Endothelial cell of hepatic sinusoid (primary cell): ENCODE results near the gene CCDC171.
"Not testable (repeated sequence)": the region's sequence is repeated elsewhere in the genome, so short reads cannot be mapped to it uniquely, and the experiment has no call there.

Source experiments
- in situ Hi-C: cut with HindIII; loops from 2 replicates; pipeline ENCODE4 v1.10.0; 2017; ENCODE audit warnings: low sequenced_read_pairs

Gene CCDC171

GRCh38 chr9:15746905-15747304 lies 194.1 kb downstream of the CCDC171 start:
- in situ Hi-C loops = no loop called here

- in situ Hi-C loops = no loop called here
Measured at GRCh38 chr9:15755660-15756059, 202.8 kb downstream of the CCDC171 start.

- in situ Hi-C loops = no loop called here
Measured at GRCh38 chr9:15761551-15761950, 208.7 kb downstream of the CCDC171 start.

GRCh38 chr9:15763371-15763770 lies 210.5 kb downstream of the CCDC171 start:
- in situ Hi-C loops = no loop called here

GRCh38 chr9:15764131-15764530 lies 211.3 kb downstream of the CCDC171 start:
- in situ Hi-C loops = no loop called here

- in situ Hi-C loops = no loop called here
Measured at GRCh38 chr9:15769547-15769946, 216.7 kb downstream of the CCDC171 start.

- in situ Hi-C loops = no loop called here
Measured at GRCh38 chr9:15778861-15779260, 226.0 kb downstream of the CCDC171 start.

GRCh38 chr9:15782106-15782505 lies 229.3 kb downstream of the CCDC171 start:
- in situ Hi-C loops = no loop called here

GRCh38 chr9:15785584-15785983 lies 232.7 kb downstream of the CCDC171 start:
- in situ Hi-C loops = no loop called here

GRCh38 chr9:15786616-15787015 lies 233.8 kb downstream of the CCDC171 start:
- in situ Hi-C loops = no loop called here

- in situ Hi-C loops = not testable (repeated sequence)
Measured at GRCh38 chr9:15810219-15810899, 257.5 kb downstream of the CCDC171 start.

- in situ Hi-C loops = no loop called here
Measured at GRCh38 chr9:15813076-15813475, 260.2 kb downstream of the CCDC171 start.

- in situ Hi-C loops = no loop called here
Measured at GRCh38 chr9:15824310-15824709, 271.5 kb downstream of the CCDC171 start.

GRCh38 chr9:15831384-15831783 lies 278.5 kb downstream of the CCDC171 start:
- in situ Hi-C loops = no loop called here

GRCh38 chr9:15834541-15834940 lies 281.7 kb downstream of the CCDC171 start:
- in situ Hi-C loops = no loop called here

GRCh38 chr9:15837079-15837679 lies 284.3 kb downstream of the CCDC171 start:
- in situ Hi-C loops = no loop called here

GRCh38 chr9:15842051-15842450 lies 289.2 kb downstream of the CCDC171 start:
- in situ Hi-C loops = no loop called here

- in situ Hi-C loops = no loop called here
Measured at GRCh38 chr9:15843316-15843715, 290.5 kb downstream of the CCDC171 start.

GRCh38 chr9:15843931-15844330 lies 291.1 kb downstream of the CCDC171 start:
- in situ Hi-C loops = no loop called here

- in situ Hi-C loops = no loop called here
Measured at GRCh38 chr9:15846611-15847010, 293.8 kb downstream of the CCDC171 start.

GRCh38 chr9:15849871-15850270 lies 297.0 kb downstream of the CCDC171 start:
- in situ Hi-C loops = no loop called here

GRCh38 chr9:15851766-15852165 lies 298.9 kb downstream of the CCDC171 start:
- in situ Hi-C loops = no loop called here

- in situ Hi-C loops = no loop called here
Measured at GRCh38 chr9:15856591-15856990, 303.7 kb downstream of the CCDC171 start.
